HepG2 (cell line): Measurements from ENCODE around the gene PBX1. TPM values are rescaled to one million over a fixed set of nuclear protein-coding genes. Genes with fewer than 3 reads are reported as not detected.

Experiments used
- ATAC-seq: fragments of 200-7000 bp; cut with Tn5 transposase; 3 replicates; pipeline ENCODE4 v1.9.1; 2020; ENCODE audit warnings: mild to moderate bottlenecking, moderate library complexity
- BruUV-seq: library from RNA; stranded (reverse); fragments of 400-500 nt; replicated peaks from 2 replicates; lab custom pipeline; 2021; lab: Mats Ljungman, UMichigan
- CTCF ChIA-PET: fragments of 300-600 bp; formaldehyde crosslinking; extraction: SDS; loops from one replicate; lab custom pipeline; 2021; ENCODE audit warnings: low total read pairs, inconsistent platforms, low intra/inter-chr PET ratio; lab: Yijun Ruan, JAX
- POLR2A ChIA-PET: fragments of 350-600 bp; sonication (Branson Sonifier 250); formaldehyde crosslinking; loops from one replicate; lab custom pipeline; 2020; ENCODE audit warnings: antibody characterized with exemption, inconsistent platforms; lab: Yijun Ruan, JAX
- DNase-seq: peaks from one replicate; pipeline ENCODE4 v3.0.0-alpha.2; 2015; ENCODE audit warnings: low spot score
- FAIRE-seq: peaks from 3 replicates; lab custom pipeline; 2011; peaks lifted over from hg19 to GRCh38; lab: Jason Lieb, UNC
- H2AFZ ChIP-seq: one replicate; pipeline ENCODE4 v1.6.1; 2011; ENCODE audit warnings: low read length, inconsistent platforms
- H3K27ac ChIP-seq: fragments of 300-600 bp; 3 replicates; pipeline ENCODE4 v1.8.0; 2011; ENCODE audit warnings: mixed run types, mild to moderate bottlenecking, mixed read lengths, low read length, inconsistent platforms; ENCODE audit not compliant: insufficient read depth; ENCODE audit errors: extremely low read length
- H3K27me3 ChIP-seq, 2 experiments: fragments of 200-600 bp in 1 of 2; 2 replicates in 1 of 2; 3 replicates in 1 of 2; pipeline versions ENCODE4 v1.6.0 to v1.8.0; 2011; ENCODE audit warnings: low read length in 2 of 2, mild to moderate bottlenecking in 2 of 2, moderate library complexity in 2 of 2, inconsistent platforms in 1 of 2; ENCODE audit not compliant: insufficient read depth in 2 of 2, control insufficient read depth in 1 of 2
- H3K36me3 ChIP-seq, 2 experiments: fragments of 200-600 bp in 1 of 2; replicated peaks in 1 of 2; 2 replicates in 1 of 2; 3 replicates in 1 of 2; pipeline versions ENCODE4 v1.5.1 to v1.8.0; 2011; ENCODE audit warnings: low read length in 2 of 2, inconsistent platforms in 1 of 2; ENCODE audit not compliant: insufficient read depth in 2 of 2, control insufficient read depth in 1 of 2
- H3K4me1 ChIP-seq: 2 replicates; pipeline ENCODE4 v1.5.1; 2012; ENCODE audit warnings: low read length, inconsistent platforms; ENCODE audit not compliant: insufficient read depth
- H3K4me2 ChIP-seq: 2 replicates; pipeline ENCODE4 v1.6.0; 2011; ENCODE audit warnings: low read depth, low read length, inconsistent platforms
- H3K4me3 ChIP-seq, 3 experiments: fragments of 200-600 bp in 1 of 3; sonication (generic), shearing (Covaris generic) in 1 of 3; replicated peaks in 1 of 3; 2 replicates each; pipeline ENCODE4 v1.5.1; 2011 to 2016; ENCODE audit warnings: low read length in 3 of 3, inconsistent platforms in 2 of 3, low read depth in 2 of 3, mild to moderate bottlenecking in 2 of 3, control low read depth in 1 of 3, mixed read lengths in 1 of 3; ENCODE audit not compliant: insufficient read depth in 1 of 3
- H3K79me2 ChIP-seq: one replicate; pipeline ENCODE4 v1.6.1; 2011; ENCODE audit warnings: low read length, inconsistent platforms; ENCODE audit not compliant: insufficient read depth
- H3K9ac ChIP-seq: 2 replicates; pipeline ENCODE4 v1.6.0; 2011; ENCODE audit warnings: mild to moderate bottlenecking, low read depth, low read length, inconsistent platforms; ENCODE audit not compliant: insufficient read depth
- H3K9me3 ChIP-seq: 2 replicates; pipeline ENCODE4 v1.5.1; 2012; ENCODE audit warnings: mild to moderate bottlenecking, low read length
- H4K20me1 ChIP-seq: 2 replicates; pipeline ENCODE4 v1.6.0; 2011; ENCODE audit warnings: inconsistent platforms, mild to moderate bottlenecking, low read length, moderate library complexity; ENCODE audit not compliant: insufficient read depth
- FOXP1 ChIP-seq, 2 experiments: fragments of 450-650 bp in 1 of 2; IDR thresholded peaks; 2 replicates each; pipeline ENCODE4 v1.6.1; 2017 to 2018; ENCODE audit warnings: antibody characterized with exemption in 1 of 2
- NRL ChIP-seq: sonication (generic); formaldehyde crosslinking; IDR thresholded peaks from 2 replicates; pipeline ENCODE4 v1.5.0; 2020; ENCODE audit warnings: missing genetic modification reagents, mild to moderate bottlenecking, moderate library complexity, borderline replicate concordance
- SP1 ChIP-seq, 2 experiments: fragments of 450-650 bp in 1 of 2; sonication (generic) in 1 of 2; formaldehyde crosslinking in 1 of 2; IDR thresholded peaks; 2 replicates each; pipeline versions ENCODE4 v1.4.0 to v1.6.1; 2016 to 2020; ENCODE audit warnings: missing genetic modification reagents in 1 of 2
- ZFP37 ChIP-seq: sonication (generic); formaldehyde crosslinking; IDR thresholded peaks from 2 replicates; pipeline ENCODE4 v1.4.0; 2020; ENCODE audit warnings: missing genetic modification reagents, borderline replicate concordance
- ZNF333 ChIP-seq: sonication (generic); formaldehyde crosslinking; IDR thresholded peaks from 2 replicates; pipeline ENCODE4 v1.4.0; 2020; ENCODE audit warnings: mild to moderate bottlenecking, missing genetic modification reagents, borderline replicate concordance
- ZNF383 ChIP-seq: sonication (generic); formaldehyde crosslinking; IDR thresholded peaks from 2 replicates; pipeline ENCODE4 v1.4.0; 2020; ENCODE audit warnings: missing genetic modification reagents, mild to moderate bottlenecking, borderline replicate concordance
- ZNF607 ChIP-seq: sonication (generic); formaldehyde crosslinking; IDR thresholded peaks from 2 replicates; pipeline ENCODE4 v1.5.1; 2020; ENCODE audit warnings: missing genetic modification reagents, mild to moderate bottlenecking, borderline replicate concordance
- WGBS: methylation state at CpG from one replicate; pipeline ENCODE4 v1.1.6; 2017; ENCODE audit warnings: low lambda C conversion rate; 5-methylcytosine and 5-hydroxymethylcytosine counted together
- in situ Hi-C: cut with HindIII; loops from 2 replicates; pipeline ENCODE4 v1.10.0; 2017; ENCODE audit warnings: low pct_unique_long_range_greater_than_20kb; ENCODE audit not compliant: extremely low pct_ligation_motif_present
- intact Hi-C: fragments of 100-400 bp; cut with micrococcal nuclease; formaldehyde crosslinking; loops from one replicate; pipeline ENCODE4 v1.10.0; 2022; ENCODE audit not compliant: unreplicated experiment
- polyA plus RNA-seq, 8 experiments: library from polyadenylated mRNA; depleted of rRNA in 3 of 8; stranded (reverse) in 7 of 8; unstranded in 1 of 8; fragments of >200 nt; fragmentation: Illumina TruSeq in 4 of 8; extraction: Trizol in 4 of 8; gene quantifications; 2 replicates each; pipeline versions ENCODE4 v1.2.1 to v1.2.3, GENCODE V29; 2011 to 2016; ENCODE audit warnings: low read depth in 4 of 8, missing spikeins in 1 of 8, mixed read lengths in 1 of 8; ENCODE audit not compliant: insufficient read depth in 1 of 8
- total RNA-seq, 5 experiments: library from RNA; depleted of rRNA; stranded (reverse); fragments of >200 nt; fragmentation: Illumina TruSeq; extraction: Trizol; gene quantifications; 2 replicates each; pipeline ENCODE4 v1.2.3, GENCODE V29; 2016; ENCODE audit warnings: low read depth in 1 of 5
- TF ChIP-seq, protein P1 (sequence below): IDR thresholded peaks from 2 replicates; pipeline ENCODE4 v1.6.1; 2016; ENCODE audit warnings: low read depth, control low read depth
- TF ChIP-seq, protein P2 (sequence below): IDR thresholded peaks from 2 replicates; pipeline ENCODE4 v1.6.1; 2016; ENCODE audit warnings: missing biosample characterization, missing genetic modification reagents, low read depth

PBX1 gene
- total and polyA plus RNA-seq, 2 of the 13 experiments (the other 11 are each of a cell fraction or from before 2014, with no cell fraction given) = 0.24 TPM; not detected in 1

DNA sequence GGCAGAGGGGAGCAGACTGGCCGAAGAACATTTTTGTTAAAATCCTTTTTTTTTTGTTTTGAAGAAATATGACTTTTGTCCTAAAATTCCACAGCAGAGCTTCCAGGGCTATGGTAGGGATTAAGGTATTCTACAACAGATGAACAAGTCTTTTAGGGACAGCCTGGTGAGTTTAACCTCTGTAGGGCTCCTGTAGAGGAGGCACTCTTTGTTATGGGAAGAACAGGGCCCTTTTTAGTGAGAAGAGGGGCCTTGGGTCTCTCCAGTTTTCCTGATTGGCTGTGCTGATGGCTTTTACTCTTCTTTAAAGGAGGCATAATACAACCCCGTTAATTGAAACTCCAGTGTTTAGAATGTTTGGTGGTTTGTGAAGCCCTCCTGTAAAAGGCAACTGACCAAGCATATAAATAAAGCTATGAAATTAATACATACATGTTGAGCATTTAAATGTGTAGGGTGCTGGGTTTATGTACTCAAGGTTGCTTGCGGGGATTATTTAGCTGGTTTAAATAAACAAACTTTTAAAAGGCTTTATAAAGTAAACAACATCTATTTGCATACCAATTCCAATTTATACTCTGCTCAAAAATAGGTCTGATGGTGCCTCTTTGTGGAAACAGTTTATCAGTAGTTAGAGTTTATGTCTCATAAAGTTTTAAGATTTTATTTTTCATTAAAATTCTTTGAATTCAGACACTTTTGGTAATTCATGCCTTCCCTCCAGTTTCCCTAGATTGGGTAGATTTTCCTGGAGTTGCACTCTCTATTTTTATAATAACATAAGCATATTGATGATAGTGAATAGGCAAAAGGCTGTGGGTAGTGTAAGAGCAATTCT lies 46.5 kb downstream of the PBX1 start:
- Histone ChIP-seq H3K79me2 (no peaks in the 10 kb centered on the region), H3K27me3 (no peaks in the 10 kb centered on the region; a peak in 1 of 5 replicates), H2AFZ (no peak overlapping the region), H3K36me3 (no peaks in the 10 kb centered on the region), H4K20me1 (no peaks in the 10 kb centered on the region), H3K27ac (no peak overlapping the region), H3K4me1 (0 out of 2 replicates have a peak, but pooled peaks cover under 1% of the 10 kb centered on the region), H3K4me2 (no peak overlapping the region), H3K9me3 (no peaks in the 10 kb centered on the region), H3K4me3 (no peak overlapping the region), H3K9ac (no peak overlapping the region)
- WGBS = 52% methylated on average over 3 of the region's 3 CpGs
- DNase-seq = no peak
- TF ChIP-seq ZNF333 = no peak
- in situ Hi-C loops = no loop called here
- BruUV-seq = no TSS peak
- ATAC-seq = no peak
- intact Hi-C loops = no loop called here
- ChIA-PET CTCF (no interaction called here), POLR2A (no interaction called here)
- no peak for FAIRE-seq

DNA sequence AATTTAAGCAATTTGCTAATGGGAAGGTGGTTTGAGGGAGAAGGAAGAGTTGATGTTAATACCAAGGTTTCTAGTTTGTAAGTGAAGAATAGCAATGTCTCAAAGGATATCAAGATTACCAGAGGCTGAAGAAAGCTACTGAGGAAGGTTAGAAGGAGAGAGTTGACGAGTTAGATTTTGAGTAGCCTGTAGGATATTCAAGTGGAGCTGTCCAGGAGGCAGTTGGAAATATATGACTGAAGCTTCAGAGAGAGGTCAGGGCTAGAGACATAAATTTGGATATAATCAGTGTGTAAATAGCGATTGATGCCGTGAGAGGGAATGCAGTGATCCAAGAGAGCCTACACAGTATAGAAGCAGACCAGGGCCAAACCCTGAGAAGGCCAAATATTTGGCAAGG lies 48.4 kb downstream of the PBX1 start:
- FAIRE-seq = no peak

More for the DNA sequence above, 48.4 kb downstream of the PBX1 start:
- H4K20me1 ChIP-seq = no peaks in the 10 kb centered on the region
- no peak for ATAC-seq
- H3K4me1 ChIP-seq = peaks cover 19% of the 10 kb centered on the region
- ChIA-PET POLR2A (no interaction called here), CTCF (no interaction called here)
- H3K4me2 ChIP-seq = no peak overlapping the region
- H3K27ac ChIP-seq = no peak overlapping the region
- H3K9me3 ChIP-seq = no peaks in the 10 kb centered on the region
- no peak overlapping the region for H3K4me3 ChIP-seq
- DNase-seq = no peak
- 36% methylated on average over 3 of the region's 3 CpGs for WGBS
- intact Hi-C loops (no loop called here), in situ Hi-C loops (no loop called here)
- no peaks in the 10 kb centered on the region for H3K79me2 ChIP-seq
- no peaks in the 10 kb centered on the region for H3K27me3 ChIP-seq
- H2AFZ ChIP-seq = no peak overlapping the region
- no TSS peak for BruUV-seq
- H3K36me3 ChIP-seq = no peaks in the 10 kb centered on the region
- no peak overlapping the region for H3K9ac ChIP-seq
- TF ChIP-seq, protein P1, sequence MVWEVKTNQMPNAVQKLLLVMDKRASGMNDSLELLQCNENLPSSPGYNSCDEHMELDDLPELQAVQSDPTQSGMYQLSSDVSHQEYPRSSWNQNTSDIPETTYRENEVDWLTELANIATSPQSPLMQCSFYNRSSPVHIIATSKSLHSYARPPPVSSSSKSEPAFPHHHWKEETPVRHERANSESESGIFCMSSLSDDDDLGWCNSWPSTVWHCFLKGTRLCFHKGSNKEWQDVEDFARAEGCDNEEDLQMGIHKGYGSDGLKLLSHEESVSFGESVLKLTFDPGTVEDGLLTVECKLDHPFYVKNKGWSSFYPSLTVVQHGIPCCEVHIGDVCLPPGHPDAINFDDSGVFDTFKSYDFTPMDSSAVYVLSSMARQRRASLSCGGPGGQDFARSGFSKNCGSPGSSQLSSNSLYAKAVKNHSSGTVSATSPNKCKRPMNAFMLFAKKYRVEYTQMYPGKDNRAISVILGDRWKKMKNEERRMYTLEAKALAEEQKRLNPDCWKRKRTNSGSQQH (CRISPR knock-in tag) = no peak
- TF ChIP-seq NRL (CRISPR knock-in tag) (no peak), SP1 (IDR thresholded peaks at IDR 0.05) (no peak), SP1 (CRISPR knock-in tag; IDR thresholded peaks at IDR 0.05) (no peak), ZNF607 (CRISPR knock-in tag) (no peak), ZFP37 (no peak), FOXP1 (IDR thresholded peaks at IDR 0.05) (no peak), FOXP1 (CRISPR knock-in tag; IDR thresholded peaks at IDR 0.05) (no peak), ZNF383 (no peak)
- TF ChIP-seq, protein P2, sequence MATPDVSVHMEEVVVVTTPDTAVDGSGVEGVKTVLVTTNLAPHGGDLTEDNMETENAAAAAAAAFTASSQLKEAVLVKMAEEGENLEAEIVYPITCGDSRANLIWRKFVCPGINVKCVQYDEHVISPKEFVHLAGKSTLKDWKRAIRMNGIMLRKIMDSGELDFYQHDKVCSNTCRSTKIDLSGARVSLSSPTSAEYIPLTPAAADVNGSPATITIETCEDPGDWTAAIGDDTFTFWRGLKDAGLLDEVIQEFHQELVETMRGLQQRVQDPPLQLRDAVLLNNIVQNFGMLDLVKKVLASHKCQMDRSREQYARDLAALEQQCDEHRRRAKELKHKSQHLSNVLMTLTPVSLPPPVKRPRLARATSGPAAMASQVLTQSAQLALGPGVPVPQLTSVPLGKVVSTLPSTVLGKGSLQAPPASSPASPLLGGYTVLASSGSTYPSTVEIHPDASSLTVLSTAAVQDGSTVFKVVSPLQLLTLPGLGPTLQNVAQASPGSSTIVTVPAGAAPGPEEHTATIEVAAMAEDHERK (CRISPR knock-in tag) = no peak
